HG03460 (cell line): Measurements from ENCODE around the gene DNASE2.
"Not testable (repeated sequence)": the region's sequence is repeated elsewhere in the genome, so short reads cannot be mapped to it uniquely, and the experiment has no call there.

Source experiments
- ATAC-seq: cut with Tn5 transposase; IDR thresholded peaks from one replicate; pipeline ENCODE4 v1.9.1; 2021; ENCODE audit not compliant: unreplicated experiment

DNASE2 gene

GRCh38 chr19:12865746-12866415, 15.4 kb downstream of the DNASE2 start:
- ATAC-seq: no peak

- ATAC-seq: no peak
These were observed 16.2 kb downstream of the DNASE2 start for GRCh38 chr19:12864721-12865715.

GRCh38 chr19:12864143-12864542, 17.1 kb downstream of the DNASE2 start:
- ATAC-seq: no peak

- no peak for ATAC-seq
These were observed 21.7 kb downstream of the DNASE2 start for GRCh38 chr19:12859546-12859945.

- ATAC-seq: no peak
These were observed 23.0 kb downstream of the DNASE2 start for GRCh38 chr19:12858041-12858928.

GRCh38 chr19:12856653-12857052, 24.6 kb downstream of the DNASE2 start:
- ATAC-seq: no peak

GRCh38 chr19:12847159-12848139, 33.8 kb downstream of the DNASE2 start:
- no peak for ATAC-seq

- not testable (repeated sequence) for ATAC-seq
These were observed 34.6 kb downstream of the DNASE2 start for GRCh38 chr19:12846613-12847012.

GRCh38 chr19:12843999-12844732, 37.1 kb downstream of the DNASE2 start:
- no peak for ATAC-seq

GRCh38 chr19:12843328-12843727, 37.9 kb downstream of the DNASE2 start:
- no peak for ATAC-seq

GRCh38 chr19:12842511-12842910, 38.7 kb downstream of the DNASE2 start:
- no peak for ATAC-seq

- no peak for ATAC-seq
These were observed 40.2 kb downstream of the DNASE2 start for GRCh38 chr19:12841094-12841493.

GRCh38 chr19:12840091-12841079, 40.9 kb downstream of the DNASE2 start:
- no peak for ATAC-seq

GRCh38 chr19:12838886-12839756, 42.1 kb downstream of the DNASE2 start:
- no peak for ATAC-seq

GRCh38 chr19:12838182-12838885, 42.9 kb downstream of the DNASE2 start, which contains the start of gene MAST1:
MAST1 (plus strand) TSS chr19:12838515; CDS start chr19:12838573, 58 bp downstream.
- no peak for ATAC-seq

GRCh38 chr19:12837225-12837624, 44.0 kb downstream of the DNASE2 start:
- no peak for ATAC-seq
